Breast epithelium (tissue), 4 donors: ENCODE results near the gene FAM89B. TPM values are rescaled to one million over a fixed set of nuclear protein-coding genes. Genes with fewer than 3 reads are reported as not detected.

ENCODE experiments used
- DNase-seq, 2 donors: peaks; one replicate each; pipeline ENCODE4 v3.0.0-alpha.2; 2019; ENCODE audit warnings: low spot score in 2 of 2
- H3K27ac ChIP-seq, 2 donors: fragments of 200-600 bp; sonication (generic) in 1 of 2; one replicate each; pipeline ENCODE4 v1.5.1; 2016 to 2019; ENCODE audit warnings: mild to moderate bottlenecking in 1 of 2
- H3K27me3 ChIP-seq, 2 donors: fragments of 200-600 bp; sonication (generic) in 1 of 2; one replicate each; pipeline versions ENCODE4 v1.5.1 to v1.6.0; 2017 to 2019; ENCODE audit warnings: control low read depth in 1 of 2, mild to moderate bottlenecking in 1 of 2
- H3K36me3 ChIP-seq: fragments of 200-600 bp; one replicate; pipeline ENCODE4 v1.5.1; 2019
- H3K4me1 ChIP-seq, 2 donors: fragments of 200-600 bp; sonication (generic); one replicate each; pipeline ENCODE4 v1.5.1; 2016 to 2019; ENCODE audit warnings: control low read depth in 1 of 2
- H3K4me3 ChIP-seq, 3 donors: fragments of 200-600 bp; sonication (generic); 1 replicate in 2 of 3; 2 replicates in 1 of 3; pipeline ENCODE4 v1.5.1; 2016 to 2019; ENCODE audit warnings: mild to moderate bottlenecking in 3 of 3, moderate library complexity in 2 of 3
- H3K9me3 ChIP-seq, 2 donors: fragments of 200-600 bp; sonication (generic) in 1 of 2; one replicate each; pipeline ENCODE4 v1.5.1; 2016 to 2019; ENCODE audit warnings: control low read depth in 1 of 2
- CTCF ChIP-seq, 3 donors: fragments of 450-650 bp; IDR thresholded peaks; one replicate each; pipeline ENCODE4 v1.5.1; 2016 to 2017; ENCODE audit warnings: antibody characterized with exemption in 3 of 3, mild to moderate bottlenecking in 3 of 3, moderate library complexity in 3 of 3
- POLR2A ChIP-seq: fragments of 450-650 bp; IDR thresholded peaks from one replicate; pipeline ENCODE4 v1.6.1; 2016; ENCODE audit warnings: antibody characterized with exemption, mild to moderate bottlenecking, moderate library complexity
- POLR2AphosphoS5 ChIP-seq, 3 donors: sonication (generic); formaldehyde crosslinking; IDR thresholded peaks; one replicate each; pipeline ENCODE4 v1.6.1; 2017; ENCODE audit warnings: antibody characterized with exemption in 3 of 3
- intact Hi-C: fragments of 100-400 bp; cut with DNase I; formaldehyde crosslinking; loops from one replicate; pipeline ENCODE4 v1.15.1; 2023; ENCODE audit warnings: low total_unique reads
- total RNA-seq, 3 donors: library from RNA; depleted of rRNA; stranded (reverse); fragments of >200 nt; gene quantifications; one replicate each; pipeline ENCODE4 v1.1.0, GENCODE V29; 2016

The FAM89B gene
- total RNA-seq, 3 donors from 2014 or later = 37.4 to 51.4 (median 40.8) TPM

DNA sequence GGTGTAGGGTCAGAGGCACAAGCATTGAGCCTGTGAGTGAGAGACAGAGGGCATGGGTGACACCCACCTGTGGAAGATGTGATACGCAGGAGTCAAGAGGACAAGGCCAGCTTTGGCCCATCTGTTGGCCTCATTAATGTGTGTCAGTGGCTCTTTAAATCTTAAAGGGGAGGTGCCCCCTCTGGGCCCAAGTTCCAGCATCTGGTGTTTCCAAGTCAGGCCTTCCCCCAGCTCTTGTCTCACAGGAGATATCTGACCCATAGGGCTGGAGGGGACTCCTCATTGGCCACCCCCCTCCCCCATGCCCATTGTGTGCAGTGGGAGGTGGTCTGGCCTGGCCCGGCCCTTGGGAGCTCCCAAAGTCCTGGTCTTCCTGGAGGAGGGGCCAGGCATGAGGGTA, 14.3 kb downstream of the FAM89B start:
- Histone ChIP-seq H3K36me3 (no peaks in the 10 kb centered on the region), H3K9me3 (no peaks in the 10 kb centered on the region), H3K4me3 (no peak overlapping the region), H3K27ac (peak overlapping the region in 1 of 2 donors; percentile 56), H3K4me1 (no peaks in the 10 kb centered on the region), H3K27me3 (no peaks in the 10 kb centered on the region)
- no peak for DNase-seq
- intact Hi-C loops = loop anchor here (5.0 kb wide), 1 partner anchor 44 kb away; no protein-coding TSS in a partner anchor
- no peak for TF ChIP-seq CTCF (IDR thresholded peaks at IDR 0.05)
- no peak for TF ChIP-seq POLR2AphosphoS5 (IDR thresholded peaks at IDR 0.05)
- no peak for TF ChIP-seq POLR2A

- intact Hi-C loops = loop anchor here (5.0 kb wide), 1 partner anchor 46 kb away; no protein-coding TSS in a partner anchor
- Histone ChIP-seq H3K9me3 (no peaks in the 10 kb centered on the region), H3K27ac (peak overlapping the region; percentile 19 to 56), H3K36me3 (no peaks in the 10 kb centered on the region), H3K4me3 (no peak overlapping the region), H3K27me3 (no peaks in the 10 kb centered on the region), H3K4me1 (peaks cover 0 to under 1% of the 10 kb centered on the region in 2 donors)
- TF ChIP-seq CTCF (IDR thresholded peaks at IDR 0.05) (peak; percentile 20 to 71 (median 45)), POLR2A (no peak), POLR2AphosphoS5 (IDR thresholded peaks at IDR 0.05) (no peak)
- no peak for DNase-seq
Observed at GRCh38 chr11:65588199-65589054, 16.1 kb downstream of the FAM89B start.

- DNase-seq = no peak
- Histone ChIP-seq H3K4me3 (no peak overlapping the region), H3K27ac (peak overlapping the region in 1 of 2 donors; percentile 19), H3K4me1 (peaks cover 0 to 4% of the 10 kb centered on the region in 2 donors), H3K9me3 (no peaks in the 10 kb centered on the region), H3K27me3 (no peaks in the 10 kb centered on the region), H3K36me3 (no peaks in the 10 kb centered on the region)
- intact Hi-C loops = loop anchor here (5.0 kb wide), 1 partner anchor 47 kb away; no protein-coding TSS in a partner anchor
- TF ChIP-seq POLR2A = no peak
- no peak for TF ChIP-seq CTCF (IDR thresholded peaks at IDR 0.05)
- no peak for TF ChIP-seq POLR2AphosphoS5 (IDR thresholded peaks at IDR 0.05)
Observed at GRCh38 chr11:65589444-65590239, 17.3 kb downstream of the FAM89B start.

DNA sequence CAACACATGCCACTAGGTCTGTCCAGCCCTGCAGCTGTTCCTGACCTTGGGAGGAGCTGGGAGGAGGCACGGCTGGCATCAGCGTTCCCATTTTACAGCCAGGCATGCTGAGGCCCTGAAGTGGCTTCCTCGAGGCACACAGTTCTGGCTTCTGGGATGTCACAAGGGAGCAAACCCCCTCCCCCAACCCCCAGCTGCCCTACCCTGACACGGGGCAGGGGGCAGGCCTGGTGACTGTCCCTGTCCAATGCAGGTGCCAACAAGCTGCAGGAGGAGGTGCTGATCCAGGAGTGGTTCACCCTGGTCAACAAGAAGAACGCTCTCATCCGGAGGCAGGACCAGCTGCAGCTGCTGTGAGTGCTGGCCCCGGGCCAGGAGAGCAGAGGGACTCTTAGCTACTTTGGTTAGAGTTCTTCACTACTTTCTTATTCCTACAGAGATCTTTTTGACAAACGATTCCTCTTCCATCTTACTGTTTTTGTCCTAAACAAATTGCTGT, 18.0 kb downstream of the FAM89B start:
- no peaks in the 10 kb centered on the region for H3K27me3 ChIP-seq
- no peaks in the 10 kb centered on the region for H3K9me3 ChIP-seq
- intact Hi-C loops = no loop called here
- peak overlapping the region in 1 of 2 donors; percentile 19 for H3K27ac ChIP-seq
- no peak for DNase-seq
- peaks cover 0 to 4% of the 10 kb centered on the region in 2 donors for H3K4me1 ChIP-seq
- H3K36me3 ChIP-seq = no peaks in the 10 kb centered on the region
- TF ChIP-seq CTCF (IDR thresholded peaks at IDR 0.05) = no peak
- no peak for TF ChIP-seq POLR2AphosphoS5 (IDR thresholded peaks at IDR 0.05)
- no peak for TF ChIP-seq POLR2A
- H3K4me3 ChIP-seq = no peak overlapping the region
